Measurements from ENCODE around the gene TBCE.

- TF ChIP-seq, protein P1, sequence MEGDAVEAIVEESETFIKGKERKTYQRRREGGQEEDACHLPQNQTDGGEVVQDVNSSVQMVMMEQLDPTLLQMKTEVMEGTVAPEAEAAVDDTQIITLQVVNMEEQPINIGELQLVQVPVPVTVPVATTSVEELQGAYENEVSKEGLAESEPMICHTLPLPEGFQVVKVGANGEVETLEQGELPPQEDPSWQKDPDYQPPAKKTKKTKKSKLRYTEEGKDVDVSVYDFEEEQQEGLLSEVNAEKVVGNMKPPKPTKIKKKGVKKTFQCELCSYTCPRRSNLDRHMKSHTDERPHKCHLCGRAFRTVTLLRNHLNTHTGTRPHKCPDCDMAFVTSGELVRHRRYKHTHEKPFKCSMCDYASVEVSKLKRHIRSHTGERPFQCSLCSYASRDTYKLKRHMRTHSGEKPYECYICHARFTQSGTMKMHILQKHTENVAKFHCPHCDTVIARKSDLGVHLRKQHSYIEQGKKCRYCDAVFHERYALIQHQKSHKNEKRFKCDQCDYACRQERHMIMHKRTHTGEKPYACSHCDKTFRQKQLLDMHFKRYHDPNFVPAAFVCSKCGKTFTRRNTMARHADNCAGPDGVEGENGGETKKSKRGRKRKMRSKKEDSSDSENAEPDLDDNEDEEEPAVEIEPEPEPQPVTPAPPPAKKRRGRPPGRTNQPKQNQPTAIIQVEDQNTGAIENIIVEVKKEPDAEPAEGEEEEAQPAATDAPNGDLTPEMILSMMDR (IDR thresholded peaks at IDR 0.05): no peak
- TF ChIP-seq EZH2 (IDR thresholded peaks at IDR 0.05) (no peak), EZH2phosphoT487 (IDR thresholded peaks at IDR 0.05) (no peak)
Measured at GRCh38 chr1:235404190-235404589, 37.0 kb downstream of the TBCE start.

All from neural progenitor cell (in vitro differentiated cells).